Fibroblast of lung (primary cell): Measurements from ENCODE around the gene SLC23A2.
A peak's percentile ranks its signal among the peaks of the same experiment; 100 is the strongest.

Source experiments
- EZH2 ChIP-seq: IDR thresholded peaks from 2 replicates; pipeline ENCODE4 v1.5.1; 2012; ENCODE audit warnings: low read length, control low read depth, mild to moderate bottlenecking; ENCODE audit errors: missing control alignments
- TF ChIP-seq, protein P1 (sequence below), 2 donors: IDR thresholded peaks in 1 of 2; conservative IDR thresholded peaks in 1 of 2; 1 replicate in 1 of 2; 2 replicates in 1 of 2; pipeline ENCODE4 v1.5.1; 2011 to 2012; ENCODE audit warnings: low read length in 2 of 2, control low read depth in 1 of 2, inconsistent platforms in 1 of 2, low read depth in 1 of 2, mild to moderate bottlenecking in 1 of 2

DNA sequence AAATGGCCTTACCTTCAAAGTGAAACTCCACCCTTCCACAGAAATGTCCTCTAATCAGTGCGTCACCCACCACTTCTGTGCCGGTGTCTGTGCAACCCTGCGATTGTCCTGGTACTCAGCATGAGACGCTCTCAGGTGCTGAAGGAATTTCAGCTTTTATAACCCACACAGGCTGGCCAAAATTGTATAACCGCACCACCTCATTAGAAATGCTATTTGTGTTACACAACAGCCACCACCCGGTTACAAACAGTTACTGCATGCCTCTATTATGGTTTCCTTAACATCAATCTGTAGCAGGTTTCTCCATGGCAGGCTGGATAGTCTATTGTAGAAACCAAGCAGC, 51.5 kb downstream of the SLC23A2 start:
- TF ChIP-seq, protein P1, sequence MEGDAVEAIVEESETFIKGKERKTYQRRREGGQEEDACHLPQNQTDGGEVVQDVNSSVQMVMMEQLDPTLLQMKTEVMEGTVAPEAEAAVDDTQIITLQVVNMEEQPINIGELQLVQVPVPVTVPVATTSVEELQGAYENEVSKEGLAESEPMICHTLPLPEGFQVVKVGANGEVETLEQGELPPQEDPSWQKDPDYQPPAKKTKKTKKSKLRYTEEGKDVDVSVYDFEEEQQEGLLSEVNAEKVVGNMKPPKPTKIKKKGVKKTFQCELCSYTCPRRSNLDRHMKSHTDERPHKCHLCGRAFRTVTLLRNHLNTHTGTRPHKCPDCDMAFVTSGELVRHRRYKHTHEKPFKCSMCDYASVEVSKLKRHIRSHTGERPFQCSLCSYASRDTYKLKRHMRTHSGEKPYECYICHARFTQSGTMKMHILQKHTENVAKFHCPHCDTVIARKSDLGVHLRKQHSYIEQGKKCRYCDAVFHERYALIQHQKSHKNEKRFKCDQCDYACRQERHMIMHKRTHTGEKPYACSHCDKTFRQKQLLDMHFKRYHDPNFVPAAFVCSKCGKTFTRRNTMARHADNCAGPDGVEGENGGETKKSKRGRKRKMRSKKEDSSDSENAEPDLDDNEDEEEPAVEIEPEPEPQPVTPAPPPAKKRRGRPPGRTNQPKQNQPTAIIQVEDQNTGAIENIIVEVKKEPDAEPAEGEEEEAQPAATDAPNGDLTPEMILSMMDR (conservative IDR thresholded peaks at IDR 0.05 in 1 of 2, IDR thresholded peaks at IDR 0.05 in 1 of 2; ENCODE audit: low read depth in 1 of 2, low read length in 2 of 2): peak; percentile 73 to 76
- TF ChIP-seq EZH2: no peak
